Activated CD8-positive, alpha-beta memory T cell treated with anti-CD3 and anti-CD28 coated beads, Interleukin-2, amount 10 ng/mL, durations not matched to agents 7 days and 5 days (primary cell): Measurements from ENCODE around the gene POMP. TPM values are rescaled to one million over a fixed set of nuclear protein-coding genes. Genes with fewer than 3 reads are reported as not detected.

Source experiments
- ATAC-seq: fragments of 150-1000 bp; cut with Tn5 transposase; one replicate; pipeline ENCODE4 v1.10.0; 2021; ENCODE audit warnings: moderate library complexity
- CTCF ChIA-PET: fragments of 350-600 bp; sonication (Branson Sonifier 250); formaldehyde crosslinking; loops from one replicate; lab custom pipeline; 2021; ENCODE audit warnings: antibody characterized with exemption; lab: Charles Lee
- DNase-seq: peaks from one replicate; pipeline ENCODE4 v3.0.0-alpha.2; 2020
- H3K27ac Mint-ChIP-seq: one replicate; pipeline ENCODE4 v1.8.0; 2021; ENCODE audit warnings: mild to moderate bottlenecking, mixed read lengths
- H3K27me3 Mint-ChIP-seq: one replicate; pipeline ENCODE4 v1.8.0; 2021; ENCODE audit warnings: mixed read lengths
- H3K36me3 Mint-ChIP-seq: one replicate; pipeline ENCODE4 v1.8.0; 2021; ENCODE audit warnings: mild to moderate bottlenecking, mixed read lengths
- H3K4me1 Mint-ChIP-seq: one replicate; pipeline ENCODE4 v1.8.0; 2021; ENCODE audit warnings: mixed read lengths
- H3K4me3 Mint-ChIP-seq: one replicate; pipeline ENCODE4 v1.8.0; 2021; ENCODE audit warnings: mild to moderate bottlenecking, moderate library complexity, mixed read lengths
- H3K9me3 Mint-ChIP-seq: one replicate; pipeline ENCODE4 v1.8.0; 2022; ENCODE audit warnings: low read depth, mixed read lengths
- total RNA-seq, 2 experiments: library from RNA; stranded (reverse); gene quantifications; one replicate each; pipeline ENCODE4 v1.2.3, GENCODE V29; 2021

POMP gene
- total RNA-seq, 2 experiments from 2014 or later = 66.2 to 93.1 TPM

- Mint-ChIP-seq H3K4me1 (peaks cover 6% of the 10 kb centered on the region), H3K9me3 (no peaks in the 10 kb centered on the region), H3K27me3 (peaks cover 21% of the 10 kb centered on the region), H3K36me3 (no peaks in the 10 kb centered on the region), H3K4me3 (no peak overlapping the region), H3K27ac (no peak overlapping the region)
- no peak for DNase-seq
- CTCF ChIA-PET = interaction anchor here (1.5 kb wide), 1 partner anchor 11 kb away, joined by 3 read pairs; no protein-coding TSS in a partner anchor
- no peak for ATAC-seq
These were observed 34.1 kb upstream of the POMP start for GRCh38 chr13:28624707-28625432.

- Mint-ChIP-seq H3K36me3 (no peaks in the 10 kb centered on the region), H3K27ac (no peak overlapping the region), H3K4me3 (no peak overlapping the region), H3K27me3 (peaks cover 26% of the 10 kb centered on the region), H3K9me3 (no peaks in the 10 kb centered on the region), H3K4me1 (peaks cover 6% of the 10 kb centered on the region)
- ATAC-seq (no peak), DNase-seq (no peak)
- CTCF ChIA-PET = no interaction called here
These were observed 32.7 kb upstream of the POMP start for GRCh38 chr13:28626266-28626665.

- Mint-ChIP-seq H3K27me3 (peaks cover 30% of the 10 kb centered on the region), H3K4me3 (no peak overlapping the region), H3K9me3 (no peaks in the 10 kb centered on the region), H3K27ac (no peak overlapping the region), H3K36me3 (no peaks in the 10 kb centered on the region), H3K4me1 (peaks cover 6% of the 10 kb centered on the region)
- ATAC-seq = no peak
- DNase-seq = no peak
- CTCF ChIA-PET = no interaction called here
These were observed 30.7 kb upstream of the POMP start for GRCh38 chr13:28628241-28628640.

- ATAC-seq (no peak), DNase-seq (no peak)
- Mint-ChIP-seq H3K36me3 (no peaks in the 10 kb centered on the region), H3K4me3 (no peak overlapping the region), H3K27ac (no peak overlapping the region), H3K9me3 (no peaks in the 10 kb centered on the region), H3K4me1 (no peaks in the 10 kb centered on the region), H3K27me3 (peaks cover 48% of the 10 kb centered on the region)
- CTCF ChIA-PET = no interaction called here
These were observed 28.1 kb upstream of the POMP start for GRCh38 chr13:28630869-28631268.

- H3K36me3 Mint-ChIP-seq = no peaks in the 10 kb centered on the region
- ATAC-seq = no peak
- no peaks in the 10 kb centered on the region for H3K9me3 Mint-ChIP-seq
- H3K4me3 Mint-ChIP-seq = no peak overlapping the region
- CTCF ChIA-PET = interaction anchor here (1.0 kb wide), 1 partner anchor 318 kb away, joined by 3 read pairs; no protein-coding TSS in a partner anchor
- peaks cover 56% of the 10 kb centered on the region for H3K27me3 Mint-ChIP-seq
- no peak for DNase-seq
- no peak overlapping the region for H3K27ac Mint-ChIP-seq
- peaks cover 4% of the 10 kb centered on the region for H3K4me1 Mint-ChIP-seq
These were observed 27.1 kb upstream of the POMP start for GRCh38 chr13:28631801-28632200.

GRCh38 chr13:28636069-28636468, 22.9 kb upstream of the POMP start:
- Mint-ChIP-seq H3K9me3 (no peaks in the 10 kb centered on the region), H3K4me1 (peaks cover 8% of the 10 kb centered on the region), H3K27ac (no peak overlapping the region), H3K4me3 (no peak overlapping the region), H3K27me3 (peaks cover 43% of the 10 kb centered on the region), H3K36me3 (no peaks in the 10 kb centered on the region)
- DNase-seq (no peak), ATAC-seq (no peak)
- CTCF ChIA-PET = interaction anchor here (1.1 kb wide), 2 partner anchors 12 to 26 kb away, joined by 3 to 4 read pairs; no protein-coding TSS in a partner anchor

- H3K4me3 Mint-ChIP-seq = no peak overlapping the region
- no peak overlapping the region for H3K27ac Mint-ChIP-seq
- no peaks in the 10 kb centered on the region for H3K9me3 Mint-ChIP-seq
- DNase-seq = peak; percentile 62
- H3K27me3 Mint-ChIP-seq = peaks cover 40% of the 10 kb centered on the region
- CTCF ChIA-PET = interaction anchor here (0.7 to 1.1 kb wide), 5 partner anchors 12 to 321 kb away, joined by 3 to 4 read pairs (median 3); no protein-coding TSS in a partner anchor
- ATAC-seq = peak; percentile 60
- H3K4me1 Mint-ChIP-seq = peaks cover 8% of the 10 kb centered on the region
- H3K36me3 Mint-ChIP-seq = no peaks in the 10 kb centered on the region
These were observed 22.1 kb upstream of the POMP start for GRCh38 chr13:28636677-28637317.

- peaks cover 8% of the 10 kb centered on the region for H3K4me1 Mint-ChIP-seq
- CTCF ChIA-PET = interaction anchor here (0.6 to 0.9 kb wide), 3 partner anchors 176 to 322 kb away, joined by 3 read pairs; no protein-coding TSS in a partner anchor
- H3K9me3 Mint-ChIP-seq = no peaks in the 10 kb centered on the region
- no peak for ATAC-seq
- no peak overlapping the region for H3K27ac Mint-ChIP-seq
- peaks cover 35% of the 10 kb centered on the region for H3K27me3 Mint-ChIP-seq
- DNase-seq = no peak
- no peaks in the 10 kb centered on the region for H3K36me3 Mint-ChIP-seq
- H3K4me3 Mint-ChIP-seq = no peak overlapping the region
These were observed 21.1 kb upstream of the POMP start for GRCh38 chr13:28637714-28638355.

- Mint-ChIP-seq H3K9me3 (no peaks in the 10 kb centered on the region), H3K27ac (no peak overlapping the region), H3K4me1 (peaks cover 8% of the 10 kb centered on the region), H3K36me3 (no peaks in the 10 kb centered on the region), H3K27me3 (peaks cover 35% of the 10 kb centered on the region), H3K4me3 (no peak overlapping the region)
- DNase-seq = no peak
- no peak for ATAC-seq
- CTCF ChIA-PET = no interaction called here
These were observed 20.2 kb upstream of the POMP start for GRCh38 chr13:28638756-28639155.

GRCh38 chr13:28640861-28641599, 17.9 kb upstream of the POMP start:
- H3K27me3 Mint-ChIP-seq = peaks cover 17% of the 10 kb centered on the region
- no peak for ATAC-seq
- H3K4me3 Mint-ChIP-seq = no peak overlapping the region
- peaks cover 8% of the 10 kb centered on the region for H3K4me1 Mint-ChIP-seq
- H3K36me3 Mint-ChIP-seq = no peaks in the 10 kb centered on the region
- CTCF ChIA-PET = interaction anchor here (0.5 to 0.8 kb wide), 2 partner anchors 18 to 1208 kb away, joined by 3 read pairs; partner anchors contain the start of gene POMP
- no peaks in the 10 kb centered on the region for H3K9me3 Mint-ChIP-seq
- DNase-seq = no peak
- H3K27ac Mint-ChIP-seq = no peak overlapping the region

- no peak for ATAC-seq
- H3K4me1 Mint-ChIP-seq = peaks cover 6% of the 10 kb centered on the region
- H3K4me3 Mint-ChIP-seq = no peak overlapping the region
- no peak overlapping the region for H3K27ac Mint-ChIP-seq
- DNase-seq = no peak
- no peaks in the 10 kb centered on the region for H3K9me3 Mint-ChIP-seq
- CTCF ChIA-PET = interaction anchor here (0.8 kb wide), 1 partner anchor 18 kb away, joined by 3 read pairs; the partner anchor contains the start of gene POMP
- no peaks in the 10 kb centered on the region for H3K36me3 Mint-ChIP-seq
- H3K27me3 Mint-ChIP-seq = peaks cover 12% of the 10 kb centered on the region
These were observed 17.4 kb upstream of the POMP start for GRCh38 chr13:28641600-28641926.

- DNase-seq (no peak), ATAC-seq (no peak)
- Mint-ChIP-seq H3K36me3 (peaks cover 8% of the 10 kb centered on the region), H3K4me1 (peaks cover 15% of the 10 kb centered on the region), H3K4me3 (no peak overlapping the region), H3K27ac (no peak overlapping the region), H3K27me3 (no peaks in the 10 kb centered on the region), H3K9me3 (no peaks in the 10 kb centered on the region)
- CTCF ChIA-PET = no interaction called here
These were observed 8.6 kb upstream of the POMP start for GRCh38 chr13:28650284-28650683.

GRCh38 chr13:28651810-28652401, 7.0 kb upstream of the POMP start:
- Mint-ChIP-seq H3K27me3 (no peaks in the 10 kb centered on the region), H3K9me3 (no peaks in the 10 kb centered on the region), H3K36me3 (peaks cover 11% of the 10 kb centered on the region), H3K4me3 (no peak overlapping the region), H3K27ac (no peak overlapping the region), H3K4me1 (peaks cover 25% of the 10 kb centered on the region)
- no peak for ATAC-seq
- DNase-seq = no peak
- CTCF ChIA-PET = no interaction called here
